NCI-H187 treated with DMSO at 0.1 percent for 48 hours (cell line): Measurements from ENCODE around the gene CEACAM16.
"Not testable (repeated sequence)": the region's sequence is repeated elsewhere in the genome, so short reads cannot be mapped to it uniquely, and the experiment has no call there.

Experiments used
- DNase-seq: peaks from one replicate; lab custom pipeline; 2025; lab: John Stamatoyannopoulos, UW

Gene CEACAM16

DNA sequence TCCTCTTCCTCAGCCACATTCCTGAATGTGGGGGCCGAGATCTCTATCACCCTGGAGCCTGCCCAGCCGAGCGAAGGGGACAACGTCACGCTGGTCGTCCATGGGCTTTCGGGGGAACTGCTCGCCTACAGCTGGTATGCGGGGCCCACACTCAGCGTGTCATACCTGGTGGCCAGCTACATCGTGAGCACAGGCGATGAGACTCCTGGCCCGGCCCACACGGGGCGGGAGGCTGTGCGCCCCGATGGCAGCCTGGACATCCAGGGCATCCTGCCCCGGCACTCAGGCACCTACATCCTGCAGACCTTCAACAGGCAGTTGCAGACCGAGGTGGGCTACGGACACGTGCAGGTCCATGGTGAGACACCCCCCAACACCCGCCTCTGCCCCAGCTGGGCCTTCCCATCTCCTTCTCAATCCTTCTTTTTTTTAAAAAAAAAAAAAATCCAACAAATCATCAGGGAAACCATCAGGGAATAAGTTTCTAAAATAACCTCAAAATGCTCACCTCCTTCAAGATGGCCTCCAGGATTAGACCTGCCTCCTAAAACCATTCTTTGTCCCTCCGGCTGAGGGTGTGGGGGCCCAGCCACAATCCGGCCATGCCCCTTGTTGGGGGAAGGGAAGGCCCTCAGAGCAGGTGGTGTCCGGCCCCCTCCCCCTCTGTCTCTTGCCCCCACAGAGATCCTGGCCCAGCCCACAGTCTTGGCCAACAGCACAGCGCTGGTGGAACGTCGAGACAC lies 4.6 kb downstream of the CEACAM16 start:
- DNase-seq: no peak

DNA sequence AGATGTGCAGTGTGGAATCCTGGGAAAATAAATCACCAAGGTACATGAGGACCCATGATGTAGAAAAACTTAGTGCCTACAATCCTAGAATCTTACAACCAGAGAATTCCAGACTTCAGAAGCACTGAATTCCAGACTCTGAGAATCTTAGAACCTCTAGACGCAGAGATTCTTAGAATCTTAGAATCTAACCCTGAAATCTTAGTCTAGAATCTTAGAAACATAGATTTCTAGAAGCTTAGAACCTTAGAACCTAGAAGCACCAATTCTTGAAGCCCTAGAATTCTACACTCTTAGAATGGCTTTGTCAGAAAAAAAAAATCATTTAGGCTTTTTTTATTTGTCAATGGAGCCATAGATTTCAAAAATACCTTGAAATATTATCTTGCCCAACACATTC lies 6.0 kb downstream of the CEACAM16 start:
- DNase-seq: no peak

DNA sequence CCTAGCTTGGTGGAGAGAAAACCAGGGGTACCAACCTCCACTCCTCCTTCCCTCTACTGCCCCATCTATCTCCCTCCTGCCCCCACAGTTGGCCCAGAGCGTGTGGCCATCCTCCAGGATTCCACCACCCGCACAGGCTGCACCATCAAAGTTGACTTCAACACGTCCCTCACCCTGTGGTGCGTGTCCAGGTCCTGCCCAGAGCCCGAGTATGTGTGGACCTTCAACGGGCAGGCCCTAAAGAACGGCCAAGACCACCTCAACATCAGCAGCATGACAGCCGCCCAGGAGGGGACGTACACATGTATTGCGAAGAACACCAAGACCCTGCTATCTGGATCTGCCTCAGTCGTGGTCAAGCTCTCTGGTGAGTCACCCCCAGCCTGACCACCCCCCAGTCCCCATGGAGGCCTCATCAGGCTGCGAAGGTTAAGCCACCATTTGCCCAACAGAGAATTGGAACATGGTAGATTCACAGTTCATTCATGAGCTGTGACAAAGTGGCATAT lies 6.6 kb downstream of the CEACAM16 start:
- DNase-seq: no peak

DNA sequence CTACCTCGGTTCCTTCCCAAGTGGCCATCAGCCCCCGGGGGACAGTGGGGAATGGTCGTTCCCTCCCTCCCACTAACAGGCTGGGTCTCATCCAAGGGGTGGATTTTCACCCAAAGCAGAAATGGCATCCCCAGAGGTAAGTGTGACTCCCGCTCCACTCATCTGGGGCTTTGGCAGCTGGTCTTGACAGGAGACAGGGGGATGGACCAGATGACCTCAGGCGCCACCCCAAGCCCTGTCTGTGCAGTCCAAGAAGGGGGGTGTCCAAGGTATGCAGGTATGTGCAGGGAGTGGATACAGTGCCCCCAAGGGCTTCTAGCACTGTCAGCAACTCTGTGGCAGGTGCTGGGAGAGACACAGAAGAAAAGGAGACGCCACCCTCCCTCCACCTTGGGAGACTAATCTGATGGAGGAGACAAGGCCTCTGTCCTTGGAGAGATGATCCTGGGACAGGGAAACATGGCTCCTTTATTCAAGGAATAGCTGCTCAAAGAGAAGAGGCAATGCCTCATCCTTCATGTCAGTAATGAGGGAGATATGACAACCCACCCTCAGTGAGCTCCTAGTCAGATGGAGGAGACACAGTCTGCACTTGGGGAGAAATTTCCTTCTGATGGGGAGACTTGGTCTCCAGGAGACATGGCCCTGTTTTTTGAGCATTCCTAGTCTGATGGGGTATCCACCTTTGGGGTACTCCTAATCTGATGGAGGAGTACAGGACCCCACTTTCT lies 7.7 kb downstream of the CEACAM16 start:
- DNase-seq: no peak

DNA sequence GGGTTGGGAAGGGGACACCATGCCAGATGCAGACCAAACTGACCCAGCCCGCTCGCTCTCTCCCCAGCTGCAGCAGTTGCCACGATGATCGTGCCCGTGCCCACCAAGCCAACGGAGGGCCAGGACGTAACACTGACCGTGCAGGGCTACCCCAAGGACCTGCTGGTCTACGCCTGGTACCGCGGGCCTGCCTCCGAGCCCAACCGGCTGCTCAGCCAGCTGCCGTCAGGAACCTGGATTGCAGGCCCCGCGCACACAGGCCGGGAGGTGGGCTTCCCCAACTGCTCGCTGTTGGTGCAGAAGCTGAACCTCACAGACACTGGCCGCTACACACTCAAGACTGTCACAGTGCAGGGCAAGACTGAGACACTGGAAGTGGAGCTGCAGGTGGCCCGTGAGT lies 8.8 kb downstream of the CEACAM16 start:
- DNase-seq: no peak

DNA sequence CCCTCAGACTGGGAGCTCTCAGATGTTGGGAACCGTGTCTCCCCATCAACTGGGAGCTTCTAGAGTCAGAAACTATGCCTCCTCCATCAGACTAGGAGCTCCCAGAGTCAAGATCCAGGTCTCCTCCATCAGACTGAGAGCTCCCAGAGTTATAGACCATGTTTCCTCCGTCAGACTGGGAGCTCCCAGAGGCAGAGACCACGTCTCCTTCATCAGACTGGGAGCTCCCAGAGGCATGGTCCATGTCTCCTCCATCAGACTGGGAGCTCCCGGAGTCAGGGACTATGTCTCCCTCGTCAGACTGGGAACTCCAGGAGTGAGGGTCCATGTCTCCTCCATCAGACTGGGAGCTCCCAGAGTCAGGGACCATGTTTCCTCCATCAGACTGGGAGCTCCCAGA lies 10.0 kb downstream of the CEACAM16 start:
- DNase-seq: no peak

DNA sequence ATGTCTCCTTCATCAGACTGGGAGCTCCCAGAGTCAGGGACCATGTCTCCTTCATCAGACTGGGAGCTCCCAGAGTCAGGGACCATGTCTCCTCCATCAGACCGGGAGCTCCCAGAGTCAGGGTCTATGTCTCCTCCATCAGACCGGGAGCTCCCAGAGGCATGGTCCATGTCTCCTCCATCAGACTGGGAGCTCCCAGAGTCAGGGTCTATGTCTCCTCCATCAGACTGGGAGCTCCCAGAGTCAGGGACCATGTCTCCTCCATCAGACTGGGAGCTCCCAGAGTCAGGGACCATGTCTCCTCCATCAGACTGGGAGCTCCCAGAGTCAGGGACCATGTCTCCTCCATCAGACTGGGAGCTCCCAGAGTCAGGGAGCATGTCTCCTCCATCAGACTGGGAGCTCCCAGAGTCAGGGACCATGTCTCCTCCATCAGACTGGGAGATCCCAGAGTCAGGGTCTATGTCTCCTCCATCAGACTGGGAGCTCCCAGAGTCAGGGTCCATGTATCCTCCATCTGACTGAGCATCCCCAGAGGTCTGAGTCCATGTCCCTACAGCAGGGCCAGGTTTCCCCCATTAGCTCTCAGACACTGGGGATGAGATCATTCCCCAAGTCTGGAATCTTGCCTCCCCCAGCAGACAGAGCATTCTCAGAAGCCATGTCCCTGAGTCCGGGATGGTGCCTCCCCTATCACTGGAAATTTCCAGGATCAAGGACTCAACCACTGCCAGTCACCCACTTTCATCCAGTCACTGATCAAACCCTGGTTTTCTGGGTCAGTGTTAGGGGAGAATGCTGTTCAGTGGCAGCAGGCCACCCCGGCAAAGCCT lies 10.7 kb downstream of the CEACAM16 start:
- DNase-seq: not testable (repeated sequence)

DNA sequence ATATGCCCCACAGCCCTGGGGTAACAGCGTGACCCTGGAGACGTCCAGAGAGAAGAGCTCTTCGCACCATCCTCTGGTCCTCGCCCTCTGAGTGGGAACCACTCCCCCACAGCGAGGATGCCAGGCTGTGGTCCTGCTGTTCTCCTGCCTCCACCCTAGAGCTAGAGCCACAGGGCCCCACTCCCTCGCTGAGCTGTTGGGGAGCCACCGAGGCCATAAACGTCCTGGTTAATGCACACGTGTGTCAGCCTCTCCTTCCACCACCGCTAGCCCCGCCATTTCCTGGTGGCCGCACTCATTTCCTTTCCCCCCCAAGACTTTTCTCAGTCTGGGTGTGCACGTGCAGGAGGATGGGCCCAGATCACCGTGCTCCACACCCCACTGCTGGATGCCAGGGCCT lies 11.5 kb downstream of the CEACAM16 start:
- no peak for DNase-seq

DNA sequence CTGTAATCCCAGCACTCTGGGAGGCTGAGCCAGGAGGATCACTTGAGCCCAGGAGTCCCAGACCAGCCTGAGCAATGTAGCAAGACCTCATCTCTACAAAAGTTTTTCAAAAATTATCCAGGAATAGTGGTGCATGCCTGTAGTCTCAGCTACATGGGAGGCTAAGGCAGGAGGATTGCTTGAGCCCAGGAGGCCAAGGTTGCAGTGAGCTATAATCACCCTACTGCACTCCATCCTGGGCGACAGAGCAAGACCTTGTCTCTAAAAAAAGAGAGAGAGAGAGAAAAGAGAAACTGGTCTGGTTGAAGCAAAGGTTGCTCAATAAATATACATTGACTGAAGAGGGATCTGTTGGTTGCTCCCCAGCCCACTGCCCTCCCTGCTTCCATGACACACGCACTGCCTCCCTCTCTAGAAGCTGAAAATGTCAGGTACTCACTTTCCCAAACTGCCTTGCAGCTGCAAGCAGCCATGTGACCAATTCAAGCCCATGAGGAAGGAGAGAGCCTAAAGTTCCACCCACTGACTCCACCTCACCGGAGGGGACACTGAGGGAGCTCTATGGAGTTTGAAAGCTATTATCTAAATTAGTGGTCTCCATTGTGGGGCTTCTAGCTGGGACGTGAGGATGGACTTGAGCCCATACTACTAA lies 14.0 kb downstream of the CEACAM16 start:
- DNase-seq: no peak

DNA sequence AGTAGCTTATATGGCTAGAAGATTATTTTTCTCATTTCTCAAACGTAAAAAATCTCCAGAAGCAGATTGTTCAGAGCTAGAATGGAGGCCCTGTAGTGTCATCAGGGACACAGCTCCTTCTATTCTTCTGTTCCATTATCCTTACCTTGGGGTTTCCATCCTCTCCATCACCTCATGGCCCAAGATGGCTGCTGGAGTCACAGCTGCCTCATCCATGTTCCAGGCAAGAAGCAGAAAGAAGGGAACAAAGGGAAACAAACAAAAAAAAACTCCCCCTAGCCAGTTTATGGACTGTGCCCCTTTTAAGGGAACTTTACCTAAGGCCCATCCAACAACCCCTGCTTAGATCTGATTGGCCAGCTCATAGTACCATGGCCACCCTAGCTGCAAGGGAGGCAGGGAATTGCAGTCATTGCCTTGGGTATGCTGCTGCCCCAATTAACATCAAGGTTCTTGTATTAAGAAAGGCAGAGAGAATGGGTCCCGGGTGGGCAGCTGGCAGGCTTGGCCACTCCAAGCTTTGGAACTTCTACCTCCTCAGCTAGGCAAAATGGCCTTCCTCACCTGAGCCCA lies 15.7 kb downstream of the CEACAM16 start:
- no peak for DNase-seq

DNA sequence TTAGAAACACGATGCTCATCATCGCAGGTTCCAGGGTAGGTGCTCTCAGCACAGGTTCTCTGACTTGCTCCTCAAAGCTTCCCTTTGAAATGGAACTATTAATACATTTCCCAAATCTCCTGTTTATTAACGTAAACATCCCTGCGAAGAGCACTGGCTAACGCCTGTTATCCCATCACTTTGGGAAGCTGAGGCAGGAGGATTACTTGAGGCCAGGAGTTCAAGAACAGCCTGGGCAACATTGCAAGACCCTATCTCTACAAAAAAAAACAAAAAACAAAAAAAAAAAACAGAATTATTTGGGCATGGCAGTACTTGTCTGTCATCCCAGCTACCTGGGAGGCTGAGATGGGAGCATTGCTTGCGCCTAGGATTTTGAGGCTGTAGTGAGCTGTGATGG lies 18.7 kb downstream of the CEACAM16 start:
- DNase-seq: no peak

DNA sequence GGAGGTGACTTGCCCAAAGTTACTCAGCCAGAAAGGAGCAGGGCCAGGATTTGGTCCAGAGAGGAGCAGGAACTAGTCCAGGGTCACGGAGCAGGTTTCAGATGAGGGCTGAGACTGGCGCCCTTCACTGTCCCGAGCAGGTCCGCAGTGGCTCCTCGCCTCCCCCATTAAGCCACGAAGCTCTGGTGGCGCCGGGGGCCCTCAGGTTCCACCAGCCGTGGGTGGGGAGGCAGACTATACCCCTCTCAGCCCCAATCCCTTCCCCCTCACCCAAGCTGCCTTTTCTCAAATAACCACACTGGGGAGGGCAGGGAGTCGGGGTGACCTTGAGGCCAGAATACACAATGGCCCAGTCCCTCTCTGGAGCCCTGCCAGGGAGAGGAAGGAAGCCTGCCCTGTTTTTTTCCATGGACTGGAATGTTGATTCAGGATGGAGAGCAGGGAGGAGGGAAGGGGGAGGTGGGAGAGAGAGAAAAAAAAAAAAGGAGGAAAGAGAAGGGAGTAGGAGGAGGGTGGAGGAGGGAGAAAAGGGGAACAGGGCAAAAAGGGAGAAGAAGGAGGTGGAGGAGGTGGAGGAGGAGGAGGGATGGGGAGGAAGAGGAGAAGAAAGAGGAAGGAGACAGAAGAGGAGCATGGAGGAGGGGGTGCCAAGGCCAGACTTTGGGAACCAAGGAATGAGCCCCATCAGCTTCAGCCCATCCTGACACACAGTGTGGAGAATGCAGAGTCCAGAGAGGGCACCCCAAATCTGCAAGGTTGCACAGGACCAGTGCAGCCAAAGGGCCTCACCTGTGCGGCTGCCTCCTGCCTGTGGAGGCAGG lies 19.7 kb downstream of the CEACAM16 start:
- no peak for DNase-seq

DNA sequence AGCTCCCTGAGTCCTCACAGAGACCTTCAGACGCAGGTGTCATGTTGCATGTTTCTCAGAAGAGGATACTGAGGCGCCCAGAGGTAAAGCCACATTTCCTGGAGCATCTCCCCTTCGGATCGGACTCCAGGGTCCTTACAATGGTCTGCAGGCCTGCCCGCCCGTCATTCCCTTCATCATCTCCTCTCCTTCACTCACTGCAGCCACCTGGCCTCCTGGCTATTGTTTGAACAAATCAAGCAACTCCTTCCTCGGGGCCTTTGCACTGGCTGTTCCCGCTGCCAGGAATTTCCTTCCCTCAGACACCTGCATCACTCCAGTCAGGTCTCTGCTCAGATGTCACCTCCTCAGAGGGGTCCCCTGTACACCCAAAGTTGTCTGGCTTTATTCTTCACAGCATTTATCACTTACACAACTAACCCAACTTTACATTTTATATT lies 20.3 kb downstream of the CEACAM16 start:
- no peak for DNase-seq

DNA sequence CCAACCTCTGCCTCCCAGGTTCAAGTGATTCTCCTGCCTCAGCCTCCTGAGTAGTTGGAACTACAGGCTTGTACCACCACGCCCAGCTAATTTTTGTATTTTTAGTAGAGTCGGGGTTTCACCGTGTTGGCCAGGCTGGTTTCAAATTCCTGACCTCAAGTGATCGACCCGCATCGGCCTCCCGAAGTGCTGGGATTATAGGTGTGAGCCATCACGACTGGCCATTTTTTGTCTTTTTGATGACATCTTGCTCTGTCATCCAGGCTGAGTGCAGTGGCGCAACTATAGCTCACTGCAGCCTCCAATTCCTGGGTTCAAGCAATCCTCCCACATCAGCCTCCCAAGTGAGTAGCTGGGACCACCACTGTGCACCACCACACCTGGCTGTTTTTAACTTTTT lies 21.4 kb downstream of the CEACAM16 start:
- DNase-seq: not testable (repeated sequence)

DNA sequence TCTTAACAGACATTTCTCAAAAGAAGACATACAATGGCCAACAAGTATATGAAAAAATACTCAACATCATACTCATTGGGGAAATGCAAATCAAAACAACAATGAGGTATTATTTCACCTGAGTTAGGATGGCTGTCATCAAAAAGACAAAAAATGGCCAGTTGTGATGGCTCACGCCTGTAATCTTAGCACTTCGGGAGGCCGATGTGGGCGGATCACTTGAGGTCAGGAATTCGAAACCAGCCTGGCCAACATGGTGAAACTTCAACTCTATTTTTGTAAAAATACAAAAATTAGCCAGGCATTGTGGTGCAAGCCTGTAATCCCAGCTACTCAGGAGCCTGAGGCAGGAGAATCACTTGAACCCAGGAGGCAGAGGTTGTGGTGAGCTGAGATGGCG lies 22.0 kb downstream of the CEACAM16 start:
- no peak for DNase-seq

DNA sequence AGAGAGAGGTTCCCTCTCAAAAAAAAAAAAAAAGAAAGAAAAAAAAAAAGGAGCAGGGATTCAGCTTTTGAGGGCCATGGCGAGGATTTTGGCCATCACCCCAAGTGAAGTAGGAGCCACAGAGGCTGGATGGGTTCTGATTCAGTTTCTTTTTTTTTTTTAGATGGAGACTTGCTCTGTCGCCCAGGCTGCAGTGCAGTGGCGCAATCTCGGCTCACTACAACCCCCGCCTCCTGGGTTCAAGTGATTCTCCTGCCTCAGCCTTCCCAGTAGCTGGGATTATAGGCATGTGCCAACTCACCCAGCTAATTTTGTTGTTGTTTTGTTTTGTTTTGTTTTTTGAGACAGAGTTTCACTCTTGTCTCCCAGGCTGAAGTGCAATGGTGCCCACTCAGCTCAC lies 22.4 kb downstream of the CEACAM16 start:
- not testable (repeated sequence) for DNase-seq

DNA sequence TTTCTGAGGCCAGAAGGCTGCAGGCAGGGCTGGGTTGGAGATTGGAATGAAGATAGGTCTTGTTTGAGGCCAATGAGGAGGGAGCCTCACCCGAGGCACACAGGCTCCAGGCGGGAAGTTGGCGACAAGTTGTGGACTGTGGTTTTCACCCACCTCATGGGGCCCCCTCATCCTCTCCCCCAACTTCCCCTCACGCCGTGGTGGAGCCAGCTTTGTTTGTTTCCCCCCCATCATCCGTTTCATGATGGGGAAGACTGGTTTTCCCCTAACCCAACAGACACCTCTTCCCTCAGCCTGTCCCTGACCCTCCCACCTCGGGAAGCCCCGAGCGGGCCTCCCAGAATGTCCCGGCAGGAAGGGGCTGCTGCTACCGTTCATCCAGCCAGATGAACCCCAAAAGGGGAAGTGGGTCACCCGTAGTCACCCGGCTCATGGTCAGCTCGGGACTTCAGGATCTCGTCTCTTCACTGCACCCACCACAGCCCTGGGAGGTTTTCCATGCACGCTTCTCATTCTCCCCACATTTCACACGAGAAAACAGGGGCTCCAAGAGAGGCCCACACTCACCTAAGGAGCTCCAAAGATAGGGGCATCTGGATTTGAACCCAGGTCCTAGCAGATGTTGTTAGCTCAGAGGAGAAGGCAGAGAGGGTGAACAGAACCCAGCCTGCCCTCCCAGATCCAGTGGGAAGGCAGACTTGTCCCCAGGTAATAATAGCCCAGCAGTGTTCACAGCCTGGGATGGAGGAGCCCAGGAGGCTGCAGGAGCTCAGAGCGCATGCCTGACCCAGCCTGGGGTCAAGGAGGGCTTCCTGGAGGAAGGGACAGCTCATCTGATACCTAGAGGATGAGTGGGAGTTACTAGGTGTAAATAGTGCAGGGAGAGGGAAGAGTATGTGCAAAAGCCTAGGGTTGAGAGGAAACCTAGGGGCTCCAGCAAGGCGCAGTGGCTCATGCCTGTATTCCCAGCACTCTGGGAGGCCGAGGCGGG lies 23.5 kb downstream of the CEACAM16 start:
- DNase-seq: no peak

DNA sequence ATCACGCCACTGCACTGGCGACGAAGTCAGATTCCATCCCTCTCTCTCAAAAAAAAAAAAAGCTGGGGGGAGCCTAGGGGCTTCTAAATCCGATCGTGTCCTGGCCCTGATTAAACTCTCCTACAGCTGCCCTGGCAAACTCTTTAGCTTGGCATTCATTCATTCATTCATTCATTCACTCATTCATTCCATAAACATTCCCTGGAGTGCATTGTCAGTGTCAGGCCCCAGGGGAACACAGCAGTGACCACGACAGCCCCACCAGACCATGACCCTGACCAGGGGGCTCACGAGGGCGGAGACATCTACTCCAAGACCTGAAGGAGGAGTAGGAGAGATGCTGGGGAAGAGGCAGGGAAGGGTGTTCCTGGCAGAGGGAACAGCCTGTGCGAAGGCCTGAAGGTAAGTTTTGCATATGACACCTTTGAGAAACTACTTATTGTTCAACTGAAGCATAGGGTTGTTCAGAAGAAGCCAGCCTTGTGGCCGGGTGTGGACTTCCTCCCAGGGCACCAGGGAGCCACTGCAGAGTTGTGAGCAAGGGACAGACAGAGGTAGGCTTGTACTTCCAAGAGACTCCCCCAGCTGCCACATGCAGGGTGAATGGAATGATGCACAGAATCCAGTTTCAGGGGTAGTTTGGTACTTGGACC lies 24.5 kb downstream of the CEACAM16 start:
- no peak for DNase-seq

DNA sequence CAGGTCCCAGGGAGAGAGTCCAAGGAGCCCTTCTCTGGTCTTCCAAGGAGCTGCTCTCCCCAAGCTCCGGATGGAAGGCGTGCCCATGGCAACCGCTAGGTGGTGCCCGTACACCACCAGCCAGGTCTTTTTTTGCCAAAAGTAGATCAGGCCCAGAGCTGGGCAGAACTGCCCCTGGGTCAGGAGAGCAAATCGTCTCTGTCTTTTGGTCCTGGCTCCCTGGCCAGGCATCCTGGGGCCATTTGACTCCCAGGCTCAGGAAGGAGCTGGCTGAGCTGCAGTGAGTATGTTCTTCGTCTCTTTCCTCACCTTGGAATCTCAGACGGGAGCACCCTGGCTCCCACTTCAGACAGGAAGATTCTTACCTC lies 25.0 kb downstream of the CEACAM16 start:
- no peak for DNase-seq
